Left lung (tissue), 10 donors: Measurements from ENCODE around the gene ARHGAP40. TPM values are rescaled to one million over a fixed set of nuclear protein-coding genes. Genes with fewer than 3 reads are reported as not detected.

Experiments used
- ATAC-seq: fragments of 200-7000 bp; cut with Tn5 transposase; one replicate; pipeline ENCODE4 v1.9.1; 2020; ENCODE audit warnings: moderate library complexity
- DNase-seq, 4 donors: peaks; one replicate each; pipeline ENCODE4 v3.0.0-alpha.2; 2013 to 2020
- H3K27ac ChIP-seq, 2 donors: fragments of 200-600 bp; sonication (generic) in 1 of 2; one replicate each; pipeline versions ENCODE4 v1.5.0 to v1.8.0; 2020 to 2021
- H3K27me3 ChIP-seq, 2 donors: fragments of 200-600 bp; sonication (generic) in 1 of 2; one replicate each; pipeline versions ENCODE4 v1.5.0 to v1.8.0; 2020 to 2021
- H3K36me3 ChIP-seq, 2 donors: fragments of 200-600 bp; sonication (generic) in 1 of 2; one replicate each; pipeline versions ENCODE4 v1.5.0 to v1.8.0; 2020 to 2021
- H3K4me1 ChIP-seq, 2 donors: fragments of 200-600 bp; one replicate each; pipeline ENCODE4 v1.8.0; 2021
- H3K4me3 ChIP-seq, 2 donors: fragments of 200-600 bp; sonication (generic) in 1 of 2; one replicate each; pipeline versions ENCODE4 v1.5.0 to v1.8.0; 2020 to 2021; ENCODE audit warnings: mild to moderate bottlenecking in 1 of 2
- H3K9me3 ChIP-seq, 2 donors: fragments of 200-600 bp; sonication (generic) in 1 of 2; one replicate each; pipeline versions ENCODE4 v1.5.0 to v1.8.0; 2020 to 2021
- intact Hi-C, 2 donors: fragments of 100-400 bp; cut with DNase I; formaldehyde crosslinking; loops; one replicate each; pipeline versions ENCODE4 v1.11.2 to v1.14.2; 2022
- polyA plus RNA-seq, 6 donors: library from polyadenylated mRNA; unstranded; fragments of 120-200 nt; gene quantifications; one replicate each; pipeline ENCODE4 v1.2.1, GENCODE V29; 2013; ENCODE audit not compliant: insufficient read length in 6 of 6
- total RNA-seq, 2 donors: library from RNA; stranded (reverse); fragmentation: NEBNext Ultra II Directional; extraction: Animal tissue kit (Norgen Biotek cat#: 25700); gene quantifications; one replicate each; pipeline ENCODE4 v1.2.1, GENCODE V29; 2021
- TF ChIP-seq, protein P1 (sequence below), 2 donors: fragments of 200-600 bp; sonication (generic) in 1 of 2; IDR thresholded peaks; one replicate each; pipeline versions ENCODE4 v1.5.0 to v1.8.0; 2021; ENCODE audit warnings: antibody characterized with exemption in 2 of 2
- donor health status: DM: no; HTN: yes; CAD: no.
- donor health status: DM: no; HTN: no; CAD: no.

Gene ARHGAP40
- total and polyA plus RNA-seq, 8 donors: 0.13 to 0.62 (median 0.44) TPM; not detected in 1

DNA sequence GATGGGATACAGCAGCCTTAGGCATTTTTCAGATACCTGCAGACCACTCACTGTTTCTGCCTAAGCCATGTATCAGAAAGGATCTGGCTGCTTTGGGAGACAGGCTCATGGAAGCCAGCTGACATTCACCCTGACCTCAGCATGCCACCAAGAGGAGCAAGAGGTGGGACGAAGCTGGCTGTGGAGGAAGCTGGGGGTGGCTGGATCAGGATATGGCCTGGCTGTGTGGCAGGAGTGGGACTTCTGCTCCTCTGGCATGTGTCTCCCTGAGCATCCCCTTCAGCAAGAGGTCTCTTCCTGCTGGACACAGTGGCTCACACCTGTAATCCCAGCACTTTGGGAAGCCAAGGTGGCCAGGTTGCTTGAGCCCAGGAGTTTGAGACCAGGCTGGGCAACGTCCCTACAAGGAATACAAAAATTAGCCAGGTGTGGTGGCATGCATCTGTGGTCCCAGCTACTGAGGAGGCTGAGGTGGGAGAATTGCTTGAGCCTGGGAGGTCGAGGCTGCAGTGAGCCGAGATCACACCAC is 19.7 kb upstream of the ARHGAP40 start:
- H3K27me3 ChIP-seq: peaks cover 0 to 27% of the 10 kb centered on the region in 2 donors
- H3K9me3 ChIP-seq: no peaks in the 10 kb centered on the region
- no peak overlapping the region for H3K27ac ChIP-seq
- TF ChIP-seq, protein P1, sequence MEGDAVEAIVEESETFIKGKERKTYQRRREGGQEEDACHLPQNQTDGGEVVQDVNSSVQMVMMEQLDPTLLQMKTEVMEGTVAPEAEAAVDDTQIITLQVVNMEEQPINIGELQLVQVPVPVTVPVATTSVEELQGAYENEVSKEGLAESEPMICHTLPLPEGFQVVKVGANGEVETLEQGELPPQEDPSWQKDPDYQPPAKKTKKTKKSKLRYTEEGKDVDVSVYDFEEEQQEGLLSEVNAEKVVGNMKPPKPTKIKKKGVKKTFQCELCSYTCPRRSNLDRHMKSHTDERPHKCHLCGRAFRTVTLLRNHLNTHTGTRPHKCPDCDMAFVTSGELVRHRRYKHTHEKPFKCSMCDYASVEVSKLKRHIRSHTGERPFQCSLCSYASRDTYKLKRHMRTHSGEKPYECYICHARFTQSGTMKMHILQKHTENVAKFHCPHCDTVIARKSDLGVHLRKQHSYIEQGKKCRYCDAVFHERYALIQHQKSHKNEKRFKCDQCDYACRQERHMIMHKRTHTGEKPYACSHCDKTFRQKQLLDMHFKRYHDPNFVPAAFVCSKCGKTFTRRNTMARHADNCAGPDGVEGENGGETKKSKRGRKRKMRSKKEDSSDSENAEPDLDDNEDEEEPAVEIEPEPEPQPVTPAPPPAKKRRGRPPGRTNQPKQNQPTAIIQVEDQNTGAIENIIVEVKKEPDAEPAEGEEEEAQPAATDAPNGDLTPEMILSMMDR (IDR thresholded peaks at IDR 0.05): no peak
- intact Hi-C loops: no loop called here
- no peaks in the 10 kb centered on the region for H3K36me3 ChIP-seq
- DNase-seq (no peak), ATAC-seq (no peak)
- no peaks in the 10 kb centered on the region for H3K4me1 ChIP-seq
- H3K4me3 ChIP-seq: no peak overlapping the region

DNA sequence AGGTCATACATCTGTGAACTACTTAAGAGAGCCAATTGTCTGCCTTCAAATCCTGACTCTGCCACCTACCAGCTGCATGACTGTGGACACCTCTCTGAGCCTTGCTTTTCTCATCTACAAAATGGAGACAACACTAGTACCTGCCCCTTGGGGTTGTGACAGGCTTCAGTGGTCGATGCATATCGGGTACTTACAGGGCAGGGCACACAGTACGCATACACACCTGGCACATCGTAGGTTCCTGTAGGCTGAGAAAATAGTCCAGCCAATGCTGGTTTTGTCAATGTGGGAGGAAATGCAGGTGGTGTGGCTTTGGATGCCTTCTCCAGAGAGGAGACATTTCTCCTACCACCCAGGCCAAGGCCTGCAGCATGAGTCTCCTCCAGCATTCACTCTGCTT is 18.3 kb upstream of the ARHGAP40 start:
- peaks cover 0 to 27% of the 10 kb centered on the region in 2 donors for H3K27me3 ChIP-seq
- no peaks in the 10 kb centered on the region for H3K4me1 ChIP-seq
- intact Hi-C loops: no loop called here
- H3K9me3 ChIP-seq: no peaks in the 10 kb centered on the region
- H3K36me3 ChIP-seq: no peaks in the 10 kb centered on the region
- H3K4me3 ChIP-seq: no peak overlapping the region
- TF ChIP-seq, protein P1 (IDR thresholded peaks at IDR 0.05): no peak
- H3K27ac ChIP-seq: no peak overlapping the region
- ATAC-seq (no peak), DNase-seq (no peak)

DNA sequence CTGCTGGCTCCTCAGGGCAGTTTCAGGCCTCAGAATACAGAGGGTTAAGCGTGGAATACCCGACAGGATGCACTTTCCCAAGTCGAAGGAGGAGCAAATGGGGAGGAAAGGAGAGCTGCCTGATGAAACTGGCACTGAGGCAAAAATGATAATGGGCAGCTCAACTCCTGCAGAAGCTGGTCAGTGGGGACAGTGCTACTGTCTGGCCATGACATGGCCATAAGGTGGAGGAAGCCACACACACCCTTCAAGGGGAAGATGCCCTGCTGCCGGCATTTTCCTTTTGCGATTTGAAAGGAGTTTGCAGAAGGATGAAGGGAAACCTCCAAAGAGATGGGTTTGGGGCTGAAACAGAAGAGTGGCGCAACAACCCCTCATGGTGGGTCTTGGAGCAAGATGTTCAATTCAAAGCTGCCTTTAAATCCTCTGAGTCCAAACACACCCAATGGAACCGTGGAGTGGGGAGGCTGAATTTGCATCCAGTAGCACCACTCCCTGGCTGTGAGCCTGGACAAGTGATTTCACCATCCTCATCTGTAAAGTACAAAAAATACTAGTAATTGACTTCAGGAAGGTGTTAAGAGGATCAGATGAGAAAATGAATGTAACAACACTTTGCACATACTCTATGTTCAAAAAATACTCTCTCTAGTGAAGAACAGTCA is 17.4 kb upstream of the ARHGAP40 start:
- DNase-seq: no peak
- ATAC-seq: no peak
- no peak overlapping the region for H3K4me3 ChIP-seq
- no peak overlapping the region for H3K27ac ChIP-seq
- intact Hi-C loops: no loop called here
- TF ChIP-seq, protein P1 (IDR thresholded peaks at IDR 0.05): no peak
- peaks cover 0 to 27% of the 10 kb centered on the region in 2 donors for H3K27me3 ChIP-seq
- H3K9me3 ChIP-seq: no peaks in the 10 kb centered on the region
- no peaks in the 10 kb centered on the region for H3K36me3 ChIP-seq
- H3K4me1 ChIP-seq: no peaks in the 10 kb centered on the region

DNA sequence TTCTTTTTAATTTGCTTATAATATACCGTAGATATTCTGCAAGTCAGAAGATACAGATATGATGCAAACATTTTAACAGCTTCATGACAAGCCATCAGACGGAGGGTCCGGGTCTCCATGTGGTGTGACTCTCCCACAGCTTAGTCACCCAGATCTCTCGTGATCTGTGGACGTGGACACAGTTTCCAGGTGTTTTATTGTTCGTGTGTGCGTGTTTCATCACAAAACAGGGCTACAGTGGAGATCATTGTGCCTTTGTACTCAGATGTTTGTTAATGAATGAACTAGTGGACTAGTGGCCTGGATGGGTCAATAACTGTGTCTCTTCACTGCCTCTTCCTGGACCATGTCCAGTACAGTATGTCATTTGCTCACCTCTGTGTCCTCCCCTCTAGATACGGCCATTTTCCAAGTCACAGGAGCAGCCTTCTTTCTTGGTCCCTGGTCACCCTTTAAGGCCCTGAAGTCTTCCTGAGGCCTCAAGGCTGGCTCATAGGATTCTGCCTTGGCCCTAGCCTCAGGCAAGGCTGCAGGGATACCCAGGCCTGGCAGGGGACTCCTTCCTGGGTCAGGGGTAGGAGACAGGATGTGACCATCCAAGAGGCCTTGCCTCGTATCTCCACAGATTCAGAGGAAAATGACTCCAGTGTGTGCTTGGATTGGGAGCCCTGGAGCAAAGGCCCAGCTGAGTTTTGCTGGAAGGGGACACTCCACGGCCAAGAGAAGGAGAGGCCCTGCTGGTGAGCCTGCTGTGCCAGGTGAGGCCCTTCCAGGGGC is 16.0 kb upstream of the ARHGAP40 start:
- intact Hi-C loops: no loop called here
- Histone ChIP-seq H3K4me1 (no peaks in the 10 kb centered on the region), H3K27me3 (peaks cover 0 to 27% of the 10 kb centered on the region in 2 donors), H3K9me3 (no peaks in the 10 kb centered on the region), H3K36me3 (no peaks in the 10 kb centered on the region), H3K27ac (no peak overlapping the region), H3K4me3 (no peak overlapping the region)
- TF ChIP-seq, protein P1 (IDR thresholded peaks at IDR 0.05): no peak
- DNase-seq (peak in 1 of 4 donors; percentile 37), ATAC-seq (no peak)

DNA sequence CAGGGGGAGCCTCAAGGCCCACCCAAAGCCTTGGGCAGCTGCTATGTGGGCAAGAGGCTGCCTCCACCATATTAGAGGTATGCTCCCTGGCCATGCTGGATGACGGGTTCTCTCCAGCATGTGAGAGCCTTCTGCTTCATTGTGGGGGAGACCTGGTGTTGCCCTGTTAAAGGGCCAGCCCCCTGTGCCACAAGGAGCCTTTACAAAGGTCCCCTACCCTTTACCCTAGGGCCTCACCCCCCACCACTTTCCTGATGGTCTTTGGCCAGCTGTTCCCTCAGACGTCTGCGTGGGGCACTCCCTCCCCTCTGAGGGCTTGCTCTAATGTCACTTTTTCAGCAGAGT is 15.5 kb upstream of the ARHGAP40 start:
- H3K4me1 ChIP-seq: no peaks in the 10 kb centered on the region
- no peak overlapping the region for H3K27ac ChIP-seq
- intact Hi-C loops: no loop called here
- TF ChIP-seq, protein P1 (IDR thresholded peaks at IDR 0.05): no peak
- ATAC-seq (no peak), DNase-seq (no peak)
- H3K4me3 ChIP-seq: no peak overlapping the region
- no peaks in the 10 kb centered on the region for H3K36me3 ChIP-seq
- peaks cover 0 to 33% of the 10 kb centered on the region in 2 donors for H3K27me3 ChIP-seq
- H3K9me3 ChIP-seq: no peaks in the 10 kb centered on the region
